Activated CD4-positive, alpha-beta T cell treated with anti-CD3 and anti-CD28 coated beads for 4 hours (primary cell): ENCODE data around the gene ALDH1A1.

Experiments
- DNase-seq, 2 donors: peaks; one replicate each; pipeline ENCODE4 v3.0.0-alpha.2; 2020

Gene ALDH1A1

DNA sequence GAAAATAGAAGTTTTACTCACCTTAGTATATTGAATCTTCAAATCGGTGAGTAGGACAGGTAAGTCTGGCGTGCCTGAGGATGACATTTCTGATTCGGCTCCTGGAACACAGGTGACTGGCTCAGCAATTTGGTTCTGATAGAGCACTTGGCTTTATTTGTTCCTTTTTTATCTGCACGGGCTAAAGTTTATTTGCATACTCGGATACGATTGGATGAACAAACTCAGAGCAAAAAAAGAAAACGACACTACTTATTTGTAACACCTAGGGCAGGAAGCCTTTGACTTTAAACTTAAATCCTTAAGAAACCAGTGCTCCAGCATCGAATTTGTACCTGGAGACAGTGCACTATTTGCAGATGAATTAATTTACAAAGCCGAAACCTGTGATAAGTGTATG lies at the start of gene ALDH1A1:
ALDH1A1 (minus strand) TSS at position 140 of the 400 bp plus-strand sequence; CDS start at position 87, 53 bp downstream.
- no peak for DNase-seq

DNA sequence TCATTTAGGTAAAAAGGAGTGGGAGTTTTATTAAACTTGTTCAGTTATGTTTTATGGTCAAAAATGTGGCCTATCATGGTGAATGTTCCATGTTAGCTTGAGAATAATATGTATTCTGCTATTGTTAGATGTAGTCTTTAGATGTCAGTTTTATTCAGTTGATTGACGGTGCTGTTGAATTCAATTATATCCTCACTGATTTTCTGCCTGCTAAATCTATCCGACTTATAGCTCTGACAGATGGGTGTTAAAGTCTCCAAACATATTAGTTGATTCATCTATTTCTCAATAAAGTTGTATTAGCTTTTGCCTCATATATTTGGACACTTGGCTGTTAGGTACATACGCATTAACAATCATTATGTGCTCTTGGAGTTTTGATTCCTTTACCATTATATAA lies 49.0 kb upstream of the ALDH1A1 start:
- no peak for DNase-seq

DNA sequence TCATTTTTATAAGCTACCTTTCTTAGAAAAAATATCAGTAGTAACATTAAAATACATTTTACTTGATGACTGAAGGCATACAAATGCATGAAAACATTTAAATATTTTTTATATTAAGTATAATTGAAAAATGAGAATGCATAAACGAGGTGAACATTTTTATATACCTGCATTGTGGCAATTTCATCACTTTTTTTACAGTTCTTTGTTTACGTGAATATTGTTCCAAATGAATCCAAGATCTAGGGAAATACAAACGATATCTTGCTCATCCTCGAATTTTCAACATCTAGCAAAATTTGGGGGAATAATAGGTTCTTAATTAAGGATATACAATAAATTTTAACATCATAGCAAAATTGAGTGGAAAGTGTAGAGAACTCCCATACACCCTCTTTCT lies 45.5 kb upstream of the ALDH1A1 start:
- no peak for DNase-seq

DNA sequence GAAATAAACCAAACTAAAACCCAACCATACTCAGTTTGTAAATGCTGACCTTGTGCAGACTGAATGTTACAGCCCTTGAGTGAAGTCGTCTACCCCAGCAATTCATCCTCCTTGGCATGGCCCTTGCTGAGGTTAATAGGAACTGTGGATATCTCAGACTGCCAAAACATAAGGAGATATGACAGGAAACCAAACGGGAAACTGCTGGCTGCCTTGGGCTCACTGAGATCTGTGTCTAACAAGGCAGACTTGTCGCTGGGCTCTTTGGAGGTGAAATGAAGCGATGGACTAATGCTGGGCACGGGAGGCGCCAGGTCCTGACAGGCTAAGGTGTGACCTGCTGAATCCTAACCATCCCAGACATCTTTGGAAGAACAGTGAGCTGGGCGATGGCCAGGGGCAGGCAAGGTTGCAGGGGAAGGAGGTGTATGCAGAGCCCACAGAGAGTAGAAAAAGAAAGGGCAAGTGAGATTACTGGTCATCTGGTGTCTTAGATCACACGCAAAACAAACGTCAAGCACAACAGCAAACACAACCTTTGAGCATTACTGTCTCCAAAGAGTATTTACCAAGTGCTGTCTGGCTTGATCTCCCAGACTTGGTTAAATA lies 44.6 kb upstream of the ALDH1A1 start:
- no peak for DNase-seq

DNA sequence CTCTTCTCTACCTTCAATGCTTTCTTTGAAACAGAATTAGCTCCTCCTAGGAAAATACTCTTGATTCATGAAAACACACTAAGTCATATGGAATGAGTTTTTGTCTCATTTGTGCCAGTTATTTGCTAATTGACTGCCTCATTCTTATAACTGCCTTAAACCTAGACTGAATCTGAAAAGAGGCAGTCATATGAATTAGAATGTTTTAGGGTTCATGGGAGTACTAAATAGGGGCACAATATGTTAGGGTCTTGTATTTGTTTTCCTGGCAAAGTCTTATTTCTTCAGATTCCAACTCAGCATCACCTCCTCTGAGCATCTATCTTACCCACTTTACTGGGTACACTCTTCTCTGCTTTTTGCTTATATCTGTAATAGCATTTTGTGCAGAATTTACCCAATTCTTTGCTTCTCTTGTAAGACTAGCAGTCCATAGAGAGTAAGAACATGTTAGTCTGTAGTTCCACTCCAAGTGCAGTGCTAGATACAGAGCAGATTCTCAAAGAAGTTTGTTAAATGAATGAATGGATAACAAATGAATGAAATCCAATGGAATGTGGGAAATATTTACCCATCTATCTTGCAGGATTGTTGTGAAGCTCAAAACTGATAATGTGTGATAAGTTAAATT lies 43.9 kb upstream of the ALDH1A1 start:
- DNase-seq, result no peak

DNA sequence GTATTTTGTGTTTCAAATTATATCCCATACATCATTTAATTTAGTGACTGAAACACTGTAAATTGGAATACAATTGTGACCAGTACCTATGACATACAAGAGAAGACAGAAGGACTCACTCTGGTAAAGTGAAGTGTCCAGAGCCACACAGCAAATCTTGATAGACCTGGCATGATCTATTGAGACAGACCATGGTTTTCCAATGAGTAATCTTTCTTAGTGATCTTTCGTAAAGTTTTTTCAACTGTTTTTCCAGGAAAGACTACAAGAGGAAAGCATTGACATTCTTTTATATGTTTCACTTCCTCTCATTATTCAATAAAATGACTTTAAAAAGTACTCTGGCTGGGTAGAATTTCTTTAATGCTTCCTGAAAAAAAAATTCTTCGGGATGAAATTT lies 43.3 kb upstream of the ALDH1A1 start:
- no peak for DNase-seq

DNA sequence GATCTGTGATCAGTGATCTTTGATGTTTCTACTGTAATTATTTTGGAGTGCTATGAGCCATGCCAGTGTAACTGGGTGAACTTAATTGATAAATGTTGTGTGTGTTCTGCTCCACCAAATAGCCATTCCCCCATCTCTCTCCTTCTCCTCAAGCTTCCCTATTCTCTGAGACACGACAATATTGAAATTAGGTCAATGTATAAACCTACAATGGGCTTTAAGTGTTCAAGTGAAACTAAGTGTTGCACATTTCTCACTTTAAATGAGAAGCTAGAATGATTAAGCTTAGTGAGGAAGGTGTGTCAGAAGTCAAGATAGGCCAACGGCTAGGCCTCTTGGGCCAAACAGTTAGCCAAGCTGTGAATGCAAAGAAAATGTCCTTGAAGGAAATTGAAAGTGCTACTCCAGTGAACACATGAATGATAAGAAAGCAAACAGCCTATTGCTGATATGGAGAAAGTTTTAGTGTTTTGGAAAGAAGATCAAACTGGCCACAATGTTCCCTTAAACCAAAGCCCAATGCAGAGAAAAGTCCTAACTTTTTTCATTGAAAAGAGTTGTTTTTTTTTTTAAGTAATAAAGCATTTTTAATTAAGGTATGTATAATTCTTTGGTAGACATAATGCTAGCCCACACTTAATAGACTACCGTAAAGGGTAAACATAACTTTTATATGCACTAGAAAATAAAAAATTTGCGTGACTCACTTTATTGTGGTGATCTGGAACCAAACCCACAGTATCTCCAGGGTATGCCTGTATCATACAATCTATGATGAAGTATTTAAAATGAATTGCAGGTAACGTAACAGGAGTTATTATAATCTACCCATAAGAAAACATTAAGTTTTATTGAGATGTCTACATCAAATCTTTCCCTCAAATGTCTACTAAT lies 42.5 kb upstream of the ALDH1A1 start:
- DNase-seq, result no peak

DNA sequence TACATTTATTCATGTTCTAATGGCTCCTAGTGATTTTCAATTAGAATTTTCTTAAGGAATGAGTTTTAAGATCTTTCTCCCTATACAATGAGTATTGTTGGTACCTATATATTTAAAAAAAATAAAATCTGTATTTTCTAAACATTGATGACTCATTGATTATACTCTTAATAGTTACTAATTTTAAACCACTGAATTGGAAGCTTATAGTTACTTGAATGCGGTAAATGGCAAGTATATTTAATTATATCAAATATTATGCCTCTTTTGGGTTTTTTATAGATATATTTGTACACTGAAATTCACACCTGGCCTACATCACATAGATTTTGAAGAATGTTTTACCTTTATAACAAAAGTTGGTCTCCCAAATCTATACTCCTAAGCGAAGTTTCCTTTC lies 38.9 kb upstream of the ALDH1A1 start:
- no peak for DNase-seq

DNA sequence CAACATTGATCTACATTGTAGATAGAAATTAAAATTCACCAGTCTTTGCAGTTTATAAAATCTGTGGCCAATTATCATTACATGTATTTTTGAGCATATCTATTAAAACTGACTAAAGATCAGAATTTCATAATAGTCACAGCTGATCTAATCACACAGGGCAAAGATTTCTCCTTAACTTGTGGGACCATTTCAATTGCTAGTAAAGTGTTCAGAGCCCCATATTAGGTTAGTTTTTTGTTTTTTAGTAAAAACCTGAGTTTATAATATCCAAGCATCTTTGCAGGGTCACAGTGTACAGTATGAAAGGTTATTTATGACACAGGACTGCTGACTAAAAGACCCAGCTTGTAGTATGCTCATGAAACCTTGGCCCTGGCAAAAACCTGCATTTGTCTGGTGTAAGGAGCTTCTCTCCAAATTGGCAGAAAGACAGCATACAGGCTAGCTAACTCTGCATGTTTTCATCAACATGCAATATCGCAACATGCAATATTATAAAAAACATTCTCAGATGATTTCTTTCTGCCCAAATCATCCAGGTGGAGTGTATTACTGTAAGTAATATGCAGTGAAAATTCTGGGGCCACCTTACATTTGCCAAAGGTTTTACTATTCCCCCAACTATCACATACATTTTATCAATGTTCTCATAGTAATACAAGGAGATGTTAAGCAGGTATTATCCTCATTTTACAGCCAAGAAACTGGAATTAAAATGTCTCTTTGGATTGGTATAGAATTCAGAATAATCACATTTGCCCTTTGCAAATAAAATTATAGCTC lies 37.7 kb upstream of the ALDH1A1 start:
- DNase-seq, result no peak

DNA sequence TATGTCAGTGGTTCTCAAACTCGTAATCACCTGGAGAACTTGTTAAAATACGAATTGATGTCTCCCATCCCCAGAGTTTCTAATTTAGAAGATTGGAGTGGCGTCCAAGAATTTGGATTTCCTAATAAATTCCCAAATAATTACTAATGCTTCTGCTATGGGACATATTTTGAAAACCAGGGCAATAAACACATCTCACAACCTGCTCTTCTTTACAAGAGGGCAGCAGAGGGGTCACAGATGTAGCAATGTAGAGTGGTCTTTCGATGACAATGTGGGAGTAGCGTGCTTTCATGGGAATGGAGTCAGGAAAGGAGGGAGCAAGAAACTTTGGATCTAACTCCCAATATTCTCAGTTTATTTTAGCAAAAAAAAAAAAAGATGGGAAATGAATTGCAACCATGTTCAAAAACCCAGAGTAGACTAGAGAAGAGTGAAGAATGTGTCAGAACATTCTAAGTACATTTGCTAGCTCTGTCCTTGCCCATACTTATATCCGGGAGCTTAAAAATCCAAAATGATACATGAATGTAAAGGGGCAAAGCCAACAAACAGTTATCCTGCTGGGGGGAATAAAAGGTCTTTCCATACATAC lies 33.8 kb upstream of the ALDH1A1 start:
- no peak for DNase-seq

DNA sequence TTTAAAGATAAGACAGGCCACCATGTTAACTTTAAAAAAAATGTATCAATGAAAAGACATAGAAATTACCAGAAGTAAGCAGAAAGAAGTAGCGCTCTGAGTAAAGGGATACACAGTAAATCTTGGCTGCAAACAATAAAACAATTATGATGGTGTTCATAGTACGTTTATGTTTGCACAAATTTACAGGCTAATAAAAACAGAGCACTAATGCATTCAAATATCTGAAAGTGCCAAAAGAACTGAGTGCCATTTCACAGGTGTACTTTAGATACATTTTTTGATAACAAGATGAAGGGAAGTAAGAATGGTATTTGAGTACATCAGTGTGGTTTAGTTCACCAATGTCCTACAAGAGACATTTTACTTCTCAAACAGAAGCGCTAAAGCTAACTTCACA lies 32.9 kb upstream of the ALDH1A1 start:
- DNase-seq, result no peak

DNA sequence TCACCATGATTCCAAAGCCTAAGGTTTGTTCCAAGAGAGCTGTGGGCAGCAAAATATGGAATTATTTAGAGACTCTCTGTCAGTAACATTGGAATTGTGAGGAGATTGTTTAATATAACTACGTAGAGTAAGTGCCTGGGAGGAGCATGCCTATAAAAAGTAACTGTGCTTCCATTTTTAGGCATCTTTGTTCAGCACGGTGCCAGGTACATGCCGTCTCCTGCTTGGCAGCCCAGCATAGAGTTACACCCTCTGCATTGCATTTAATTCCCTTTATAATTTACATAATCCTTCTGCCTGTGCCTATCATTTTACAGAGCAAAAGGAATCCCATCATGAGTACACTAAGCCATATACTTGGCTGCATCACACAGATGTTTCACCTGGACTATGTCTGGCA lies 32.1 kb upstream of the ALDH1A1 start:
- no peak for DNase-seq

DNA sequence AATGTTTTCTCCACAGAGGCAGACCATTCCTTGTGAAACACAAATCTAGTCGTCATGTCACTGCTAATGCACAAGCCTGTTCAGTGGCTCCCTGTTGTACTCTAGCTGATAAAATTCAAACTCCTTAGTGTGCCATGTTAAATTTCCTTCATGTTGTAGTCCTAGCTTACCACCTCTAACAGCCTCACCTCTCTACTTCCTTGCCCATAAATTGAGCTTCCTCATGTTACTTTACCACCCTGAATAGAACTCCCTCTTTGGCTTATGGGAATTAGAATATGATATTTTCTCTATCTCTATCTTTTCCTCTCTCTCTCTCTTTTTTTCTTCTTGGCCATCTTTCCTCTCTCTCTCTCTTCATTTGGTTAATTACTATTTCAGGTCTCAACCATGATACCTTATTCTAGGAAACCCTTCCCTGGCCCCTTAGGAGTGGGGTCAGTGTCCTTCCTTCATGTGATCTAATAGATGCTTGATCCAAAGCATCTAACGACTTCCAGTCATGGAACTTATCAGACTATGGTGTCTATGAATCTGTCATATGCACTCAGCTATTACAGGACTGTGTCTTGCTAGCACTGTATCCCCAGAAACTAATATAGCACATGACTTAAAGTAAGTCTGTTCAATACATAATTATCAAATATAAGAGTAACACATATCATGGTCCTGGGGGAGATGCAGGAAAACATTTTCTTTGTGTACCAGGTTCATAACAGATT lies 31.5 kb upstream of the ALDH1A1 start:
- no peak for DNase-seq

DNA sequence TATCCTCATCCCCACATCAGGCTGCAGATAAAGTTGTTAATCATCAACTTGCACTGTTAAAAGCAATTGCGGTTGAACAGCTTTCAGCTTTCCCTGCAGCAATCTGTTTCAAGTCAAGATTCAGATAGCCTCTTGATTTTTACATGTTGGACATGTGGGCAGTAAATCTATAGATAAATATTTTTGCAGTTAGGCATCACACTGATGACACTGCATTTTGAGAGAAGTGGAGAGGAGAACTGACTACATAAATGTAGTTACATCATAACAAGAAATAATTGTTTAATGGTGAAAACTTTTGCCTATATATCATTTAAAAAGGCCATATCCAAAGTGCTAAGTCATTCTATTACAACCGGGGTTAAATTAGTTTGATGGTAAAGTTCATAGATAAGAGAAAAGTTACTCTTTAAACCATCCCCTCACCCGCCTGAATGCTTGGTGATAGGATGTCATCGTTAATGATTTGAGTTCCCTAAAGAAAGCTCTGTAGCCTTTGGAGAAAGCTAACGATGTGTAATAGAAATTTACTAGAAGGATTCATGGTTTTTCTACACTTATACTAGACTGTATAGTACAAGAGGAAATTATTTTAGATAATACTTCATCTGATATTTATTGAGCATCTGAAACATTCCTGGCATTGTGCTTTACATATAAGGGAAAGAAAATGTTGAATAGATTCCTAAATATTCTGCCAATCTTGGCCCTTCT lies 30.8 kb upstream of the ALDH1A1 start:
- DNase-seq, result no peak

DNA sequence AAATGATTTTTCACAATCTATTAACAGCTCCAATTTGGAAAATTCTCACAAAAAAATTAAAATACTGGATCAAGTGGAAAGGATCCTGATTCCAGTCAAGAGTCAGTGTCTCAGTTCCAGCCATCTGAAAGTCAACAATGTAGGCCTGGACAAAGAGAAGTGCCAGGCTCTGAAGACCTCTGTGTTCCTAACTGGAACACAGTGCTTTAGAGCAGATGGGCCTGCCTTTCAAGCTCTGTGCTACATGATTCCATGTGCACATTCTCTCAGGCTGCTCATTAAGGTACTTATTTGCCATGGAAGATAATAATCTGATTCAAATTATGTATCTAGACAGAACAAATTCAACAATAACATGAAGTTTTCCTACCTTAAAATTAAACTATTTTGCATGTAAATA lies 30.2 kb upstream of the ALDH1A1 start:
- no peak for DNase-seq

DNA sequence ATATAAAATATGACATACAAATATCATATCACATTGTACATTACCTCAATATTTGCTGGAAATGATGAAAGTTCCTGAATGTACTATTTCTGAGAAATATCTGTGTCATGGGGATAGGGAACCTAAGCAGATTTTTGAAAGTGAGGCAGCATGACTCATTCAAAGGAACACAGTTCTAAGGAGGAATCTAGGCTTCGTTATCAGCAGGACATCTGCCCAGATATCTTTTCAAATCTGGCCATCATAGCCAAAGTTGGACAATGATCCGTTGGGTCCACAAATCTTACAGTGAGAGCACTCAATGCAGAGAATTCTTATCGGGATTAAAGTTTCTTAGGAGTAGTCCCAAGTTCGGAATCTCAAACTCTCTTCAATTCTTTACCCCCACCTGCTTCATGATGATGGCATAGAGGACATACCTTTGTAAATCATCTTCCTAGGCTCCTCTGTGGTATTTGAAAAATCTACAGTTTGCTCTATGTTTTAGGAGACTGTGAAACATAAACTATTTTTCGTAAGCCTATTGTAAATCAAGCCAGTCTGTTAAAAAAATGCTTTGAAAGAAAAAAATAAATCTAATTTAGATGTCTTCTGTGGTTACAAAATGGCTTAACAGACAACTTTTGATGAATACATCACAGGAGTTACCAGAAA lies 29.4 kb upstream of the ALDH1A1 start:
- no peak for DNase-seq

DNA sequence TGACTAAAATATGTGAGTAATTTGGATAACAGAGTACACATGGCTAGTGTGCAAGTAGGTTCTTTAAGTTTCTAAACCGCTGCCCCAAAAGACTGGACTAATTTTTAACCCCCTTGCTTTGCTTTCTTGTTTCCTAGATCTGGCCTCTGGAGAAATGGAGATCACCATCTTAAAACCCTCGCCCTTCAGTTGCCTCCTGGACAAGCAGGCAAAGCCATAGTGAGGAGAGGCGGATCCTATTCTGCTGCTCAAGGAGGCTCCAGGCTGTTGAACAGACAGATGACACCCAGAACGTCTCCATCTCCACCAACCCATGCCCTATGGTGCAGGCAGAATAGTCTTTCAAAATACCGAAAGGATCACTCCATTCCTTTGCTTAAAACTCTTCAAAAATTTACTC lies 28.6 kb upstream of the ALDH1A1 start:
- no peak for DNase-seq

DNA sequence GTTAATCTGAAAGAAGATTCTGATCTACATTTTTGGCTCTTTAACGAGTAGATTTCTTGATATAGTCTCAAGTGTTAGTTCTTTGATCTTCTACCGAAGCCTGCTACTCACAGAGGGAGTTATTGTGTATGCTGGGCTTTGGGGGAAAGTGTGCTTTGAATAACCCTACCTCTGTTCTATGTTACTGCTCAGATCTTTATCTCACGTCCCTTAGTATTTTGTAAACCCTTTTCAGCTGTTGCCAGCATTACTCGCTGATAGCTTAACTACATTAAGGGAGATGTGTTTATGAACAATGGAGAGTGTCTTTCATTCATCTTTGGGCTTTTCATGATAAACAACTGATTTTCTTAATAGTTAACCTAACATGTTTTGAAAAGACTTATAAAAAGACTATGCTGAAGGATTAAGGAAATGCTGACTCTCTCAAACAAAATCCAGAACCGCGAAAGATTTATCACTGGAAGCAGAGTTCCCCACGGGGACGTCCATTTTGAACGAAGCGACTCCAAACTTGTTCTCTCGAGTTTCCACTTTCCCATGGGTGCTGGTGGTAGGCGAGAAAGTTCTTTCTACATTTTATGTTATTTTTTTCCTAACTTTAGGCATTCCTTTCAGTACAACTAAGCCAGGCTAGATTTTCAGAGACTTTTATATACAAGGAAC lies 27.9 kb upstream of the ALDH1A1 start:
- no peak for DNase-seq

DNA sequence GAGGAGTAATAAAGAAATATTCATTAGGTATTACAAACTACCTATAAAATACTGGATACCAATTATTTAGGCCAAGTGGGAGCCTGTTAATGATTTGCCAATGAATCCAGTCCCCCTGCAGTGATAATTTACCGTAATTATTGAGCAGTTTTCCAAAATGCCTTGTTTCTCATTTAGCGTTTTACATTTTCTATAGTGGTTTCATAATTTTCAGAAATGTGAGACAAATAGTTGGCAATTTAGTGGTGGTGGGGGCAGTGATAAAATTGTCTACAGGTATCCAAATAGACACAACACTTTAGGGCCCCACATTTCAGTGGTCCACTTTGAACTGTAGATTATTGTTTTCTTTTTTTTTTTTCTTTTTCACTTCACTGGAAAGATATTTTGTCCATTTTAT lies 27.3 kb upstream of the ALDH1A1 start:
- no peak for DNase-seq

DNA sequence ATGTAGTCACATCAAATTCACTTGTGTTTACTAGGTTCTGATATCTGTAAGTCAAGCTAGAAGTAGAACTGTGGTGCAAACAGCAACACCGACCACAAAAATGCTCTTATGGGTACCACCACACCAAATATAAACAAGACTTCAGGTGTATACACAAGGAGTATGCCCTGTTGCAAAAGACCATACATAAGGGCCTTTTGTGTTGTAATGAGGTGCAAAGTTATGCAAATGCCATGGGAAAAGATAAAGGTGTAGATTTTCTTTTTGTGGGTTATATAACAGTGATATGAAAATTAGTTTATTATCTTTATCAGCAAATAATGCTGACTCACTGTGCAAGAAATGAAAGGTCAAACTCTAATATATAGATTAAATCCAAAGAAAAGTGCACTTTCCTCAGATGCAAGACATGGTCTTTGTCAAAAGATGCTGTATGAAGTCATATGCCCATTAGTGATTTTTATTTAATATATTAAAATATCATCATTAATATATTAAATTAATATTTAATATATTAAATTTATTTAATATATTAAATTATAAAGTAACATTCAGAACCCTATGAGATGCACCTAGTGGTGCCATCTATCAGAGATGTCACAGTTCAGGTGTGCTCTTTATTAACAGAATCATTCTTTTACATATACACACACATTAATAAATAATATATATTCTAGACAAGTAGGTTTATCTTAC lies 26.7 kb upstream of the ALDH1A1 start:
- DNase-seq, result no peak
